HCT116 (cell line): ENCODE measurements around the gene AP2A1.

Experiments
- CBX3 ChIP-seq: IDR thresholded peaks from 2 replicates; pipeline ENCODE4 v1.6.1; 2012; ENCODE audit warnings: low read depth
- CEBPB ChIP-seq: IDR thresholded peaks from 2 replicates; pipeline ENCODE4 v1.6.1; 2012; ENCODE audit warnings: low read depth
- CTCF ChIP-seq, 3 experiments: fragments of 200-600 bp in 1 of 3; sonication (generic) in 1 of 3; IDR thresholded peaks in 2 of 3; conservative IDR thresholded peaks in 1 of 3; 2 replicates each; pipeline ENCODE4 v1.5.1; 2012 to 2017; ENCODE audit warnings: low read depth in 2 of 3, low read length in 2 of 3, antibody characterized with exemption in 1 of 3, borderline replicate concordance in 1 of 3, control low read depth in 1 of 3, mild to moderate bottlenecking in 1 of 3, mixed read lengths in 1 of 3, mixed run types in 1 of 3, moderate library complexity in 1 of 3; ENCODE audit not compliant: insufficient read depth in 1 of 3
- EZH2 ChIP-seq: fragments of 200-600 bp; sonication (generic); IDR thresholded peaks from 2 replicates; pipeline ENCODE4 v1.6.1; 2017; ENCODE audit warnings: antibody characterized with exemption, mixed run types
- FOSL1 ChIP-seq: IDR thresholded peaks from 2 replicates; pipeline ENCODE4 v1.6.1; 2012; ENCODE audit warnings: low read depth
- POLR2AphosphoS5 ChIP-seq: IDR thresholded peaks from 2 replicates; pipeline ENCODE4 v1.6.1; 2011; ENCODE audit warnings: mild to moderate bottlenecking, low read depth, low read length, moderate library complexity
- YY1 ChIP-seq: IDR thresholded peaks from 2 replicates; pipeline ENCODE4 v1.6.1; 2011; ENCODE audit warnings: low read length, low read depth, moderate library complexity, mild to moderate bottlenecking; ENCODE audit not compliant: insufficient replicate concordance; ENCODE audit errors: extremely low read depth
- ZBTB33 ChIP-seq: IDR thresholded peaks from 2 replicates; pipeline ENCODE4 v1.6.1; 2011; ENCODE audit warnings: mild to moderate bottlenecking, low read length, moderate library complexity; ENCODE audit not compliant: insufficient replicate concordance; ENCODE audit errors: extremely low read depth
- ZFX ChIP-seq: fragments of 450-650 bp; IDR thresholded peaks from 2 replicates; pipeline ENCODE4 v1.6.1; 2017

- no peak for TF ChIP-seq CTCF (IDR thresholded peaks at IDR 0.05 in 2 of 3, conservative IDR thresholded peaks at IDR 0.05 in 1 of 3; ENCODE audit: borderline replicate concordance in 1 of 3, insufficient read depth in 1 of 3, low read depth in 2 of 3, low read length in 2 of 3)
- TF ChIP-seq CEBPB: no peak
- TF ChIP-seq ZFX: no peak
- no peak for TF ChIP-seq YY1
- TF ChIP-seq POLR2AphosphoS5: no peak
- TF ChIP-seq EZH2: no peak
- no peak for TF ChIP-seq ZBTB33
- TF ChIP-seq CBX3: no peak
- no peak for TF ChIP-seq FOSL1
Observed at GRCh38 chr19:49758292-49758691, 8.5 kb upstream of the AP2A1 start.
